Gastroesophageal sphincter (tissue), 3 donors: ENCODE results near the gene DPM3.

ENCODE experiments used
- CTCF ChIP-seq, 4 experiments: fragments of 200-600 bp in 2 of 4; fragments of 450-650 bp in 2 of 4; sonication (generic) in 1 of 4; IDR thresholded peaks; one replicate each; pipeline ENCODE4 v1.5.1; 2017 to 2019; ENCODE audit warnings: antibody characterized with exemption in 4 of 4, mild to moderate bottlenecking in 2 of 4, moderate library complexity in 2 of 4
- EP300 ChIP-seq: sonication (generic); formaldehyde crosslinking; IDR thresholded peaks from one replicate; pipeline ENCODE4 v1.6.1; 2017; ENCODE audit warnings: antibody characterized with exemption, mild to moderate bottlenecking
- POLR2A ChIP-seq, 2 donors: fragments of 450-650 bp; IDR thresholded peaks; one replicate each; pipeline ENCODE4 v1.6.1; 2017; ENCODE audit warnings: antibody characterized with exemption in 2 of 2, mild to moderate bottlenecking in 2 of 2, moderate library complexity in 1 of 2
- POLR2AphosphoS5 ChIP-seq: sonication (generic); formaldehyde crosslinking; IDR thresholded peaks from one replicate; pipeline ENCODE4 v1.6.1; 2017; ENCODE audit warnings: antibody characterized with exemption

- peak; percentile 97 to 99 (median 98) for TF ChIP-seq CTCF (IDR thresholded peaks at IDR 0.05)
- TF ChIP-seq POLR2A (IDR thresholded peaks at IDR 0.05) = no peak
- TF ChIP-seq POLR2AphosphoS5 = no peak
- no peak for TF ChIP-seq EP300
Observed at GRCh38 chr1:155091071-155092051, 49.0 kb downstream of the DPM3 start.
